Right renal pelvis (tissue), 4 donors: Measurements from ENCODE around the gene REXO5. TPM values are rescaled to one million over a fixed set of nuclear protein-coding genes. Genes with fewer than 3 reads are reported as not detected.

ENCODE experiments used
- DNase-seq, 4 donors: peaks; one replicate each; pipeline ENCODE4 v3.0.0-alpha.2; 2013; ENCODE audit warnings: low read depth in 4 of 4, low spot score in 3 of 4, missing footprints in 1 of 4
- polyA plus RNA-seq, 4 donors: library from polyadenylated mRNA; unstranded; fragments of 120-200 nt; gene quantifications; one replicate each; pipeline ENCODE4 v1.2.1, GENCODE V29; 2013; ENCODE audit not compliant: insufficient read length in 4 of 4

The REXO5 gene
- polyA plus RNA-seq, 4 donors: 5.9 to 7.4 (median 6.6) TPM

- no peak for DNase-seq
These were observed 64.9 kb downstream of the REXO5 start for GRCh38 chr16:20871258-20871657.

- DNase-seq: no peak
These were observed 65.9 kb downstream of the REXO5 start for GRCh38 chr16:20871941-20872815.

- DNase-seq: no peak
These were observed 67.0 kb downstream of the REXO5 start for GRCh38 chr16:20873331-20873730.

- DNase-seq: no peak
These were observed 67.8 kb downstream of the REXO5 start for GRCh38 chr16:20874088-20874581.

GRCh38 chr16:20875355-20875650 is 69.0 kb downstream of the REXO5 start:
- DNase-seq: no peak

GRCh38 chr16:20878682-20879147 is 72.4 kb downstream of the REXO5 start:
- DNase-seq: peak in 1 of 4 donors; percentile 46

GRCh38 chr16:20879175-20880040 is 73.1 kb downstream of the REXO5 start:
- no peak for DNase-seq

- no peak for DNase-seq
These were observed 74.7 kb downstream of the REXO5 start for GRCh38 chr16:20880867-20881502.

- no peak for DNase-seq
These were observed 75.2 kb downstream of the REXO5 start for GRCh38 chr16:20881503-20881878.

GRCh38 chr16:20883554-20884239 is 77.4 kb downstream of the REXO5 start:
- no peak for DNase-seq

GRCh38 chr16:20884240-20884556 is 77.9 kb downstream of the REXO5 start:
- DNase-seq: no peak

GRCh38 chr16:20886320-20886719 is 80.0 kb downstream of the REXO5 start:
- DNase-seq: no peak

- no peak for DNase-seq
These were observed 80.9 kb downstream of the REXO5 start for GRCh38 chr16:20887207-20887606.

GRCh38 chr16:20889625-20890275 is 83.4 kb downstream of the REXO5 start:
- no peak for DNase-seq

- no peak for DNase-seq
These were observed 88.1 kb downstream of the REXO5 start for GRCh38 chr16:20894388-20894787.

GRCh38 chr16:20897253-20897897 is 91.0 kb downstream of the REXO5 start:
- DNase-seq: no peak

- no peak for DNase-seq
These were observed 91.6 kb downstream of the REXO5 start for GRCh38 chr16:20897922-20898321.

GRCh38 chr16:20899071-20899470 is 92.7 kb downstream of the REXO5 start:
- no peak for DNase-seq
